Measurements from ENCODE around the gene ZDHHC22.

Gene ZDHHC22

GRCh38 chr14:77125823-77126325 is 15.7 kb downstream of the ZDHHC22 start:
- DNase-seq, result no peak

DNA sequence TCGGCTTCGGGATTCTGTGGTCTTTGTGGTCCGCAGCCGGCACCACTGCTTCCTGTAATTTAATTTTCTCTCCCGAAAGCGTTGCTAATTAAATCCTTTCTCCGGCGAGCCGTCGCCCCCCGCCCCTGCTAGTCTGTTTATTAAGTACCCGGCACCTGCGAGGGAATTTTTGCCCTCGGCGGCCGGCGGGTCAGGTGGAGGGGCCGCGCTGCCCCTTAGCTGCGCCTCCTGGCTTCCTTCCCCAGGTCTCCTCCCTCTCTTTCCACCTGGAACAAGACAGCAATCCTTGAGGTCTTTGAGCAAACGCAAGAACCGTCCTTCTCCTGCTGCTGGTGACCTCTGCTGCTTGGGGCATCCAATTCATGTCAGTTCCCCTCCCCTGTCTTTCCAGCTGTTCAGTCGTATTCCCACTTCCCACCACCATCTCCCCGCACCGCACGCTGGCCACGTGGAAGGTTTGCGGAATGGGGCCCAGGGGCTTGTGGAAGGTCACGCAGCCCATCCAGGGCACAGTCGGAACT is 16.2 kb downstream of the ZDHHC22 start:
- no peak for DNase-seq

GRCh38 chr14:77124345-77125280 is 17.0 kb downstream of the ZDHHC22 start:
- DNase-seq, result peak; percentile 48

DNA sequence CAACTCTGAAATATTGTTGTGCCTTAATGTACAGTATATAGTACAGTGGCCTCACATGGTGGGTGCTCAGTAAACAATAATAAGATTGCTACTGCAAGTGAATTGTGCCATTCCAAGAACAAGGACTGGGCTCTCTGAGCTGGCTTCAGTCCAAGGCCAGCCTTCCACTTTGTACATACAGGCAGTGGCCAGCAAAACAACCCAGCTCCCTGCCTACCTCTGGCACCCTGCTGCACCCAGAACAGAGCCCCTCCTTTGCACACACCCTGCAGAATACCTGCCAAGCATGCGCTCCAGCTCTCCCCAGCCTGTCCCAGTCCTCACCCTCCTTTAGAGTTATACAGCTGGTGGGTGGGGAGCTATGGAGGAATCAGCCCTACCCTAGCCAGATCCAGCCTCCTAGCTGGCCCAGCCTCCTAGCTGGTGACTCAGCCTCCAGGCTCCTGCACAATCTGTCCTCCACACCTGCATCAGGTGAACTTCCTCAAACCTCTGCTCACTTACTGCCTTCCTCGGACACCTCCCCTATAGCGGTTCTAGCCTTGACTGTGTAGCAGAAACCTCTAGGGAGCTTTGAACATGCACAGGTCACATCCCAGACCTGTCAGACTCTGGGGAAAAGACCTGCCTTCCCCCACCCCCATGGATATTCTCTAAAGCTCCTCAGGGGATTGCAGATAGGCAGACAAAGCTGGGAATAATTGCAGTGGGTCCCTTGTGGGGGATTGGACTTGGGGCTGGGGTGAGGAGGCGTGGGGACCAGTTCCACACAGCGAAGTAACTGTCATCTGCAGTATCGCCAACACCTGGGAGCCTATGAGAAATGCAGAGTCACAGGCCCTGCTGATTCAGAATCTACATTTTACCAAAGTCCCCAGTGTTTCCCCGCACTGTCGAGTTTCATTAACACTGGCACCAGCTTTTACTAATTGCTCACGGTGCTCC is 17.9 kb downstream of the ZDHHC22 start:
- no peak for DNase-seq

DNA sequence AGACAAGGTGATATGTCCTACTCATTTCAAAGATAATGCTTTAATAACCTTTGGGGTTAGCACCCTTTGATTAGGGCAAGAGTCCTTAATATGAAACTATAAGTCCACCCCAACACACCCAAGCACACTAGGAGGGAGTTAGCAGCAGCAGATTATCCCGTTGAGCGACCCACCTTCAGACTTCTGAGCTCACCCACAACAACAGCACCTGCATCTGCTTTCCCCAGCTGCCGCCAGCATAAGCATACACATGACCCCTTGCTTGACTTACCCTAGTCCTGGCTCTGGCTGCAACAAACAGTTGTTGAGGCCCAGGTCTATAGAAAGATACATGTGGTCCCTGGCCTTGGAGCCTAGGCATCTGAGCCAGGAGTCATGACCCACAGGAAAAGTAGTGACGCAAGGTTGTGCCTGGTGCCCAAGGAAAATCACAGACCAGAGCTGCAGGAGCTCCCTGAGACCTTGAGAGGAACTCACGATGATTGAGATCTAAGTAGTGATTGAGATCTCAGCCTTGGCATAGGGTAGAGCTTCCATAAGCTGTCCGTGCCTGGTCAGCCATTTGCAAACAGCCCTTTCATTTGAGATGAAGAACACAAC is 19.0 kb downstream of the ZDHHC22 start:
- no peak for DNase-seq

DNA sequence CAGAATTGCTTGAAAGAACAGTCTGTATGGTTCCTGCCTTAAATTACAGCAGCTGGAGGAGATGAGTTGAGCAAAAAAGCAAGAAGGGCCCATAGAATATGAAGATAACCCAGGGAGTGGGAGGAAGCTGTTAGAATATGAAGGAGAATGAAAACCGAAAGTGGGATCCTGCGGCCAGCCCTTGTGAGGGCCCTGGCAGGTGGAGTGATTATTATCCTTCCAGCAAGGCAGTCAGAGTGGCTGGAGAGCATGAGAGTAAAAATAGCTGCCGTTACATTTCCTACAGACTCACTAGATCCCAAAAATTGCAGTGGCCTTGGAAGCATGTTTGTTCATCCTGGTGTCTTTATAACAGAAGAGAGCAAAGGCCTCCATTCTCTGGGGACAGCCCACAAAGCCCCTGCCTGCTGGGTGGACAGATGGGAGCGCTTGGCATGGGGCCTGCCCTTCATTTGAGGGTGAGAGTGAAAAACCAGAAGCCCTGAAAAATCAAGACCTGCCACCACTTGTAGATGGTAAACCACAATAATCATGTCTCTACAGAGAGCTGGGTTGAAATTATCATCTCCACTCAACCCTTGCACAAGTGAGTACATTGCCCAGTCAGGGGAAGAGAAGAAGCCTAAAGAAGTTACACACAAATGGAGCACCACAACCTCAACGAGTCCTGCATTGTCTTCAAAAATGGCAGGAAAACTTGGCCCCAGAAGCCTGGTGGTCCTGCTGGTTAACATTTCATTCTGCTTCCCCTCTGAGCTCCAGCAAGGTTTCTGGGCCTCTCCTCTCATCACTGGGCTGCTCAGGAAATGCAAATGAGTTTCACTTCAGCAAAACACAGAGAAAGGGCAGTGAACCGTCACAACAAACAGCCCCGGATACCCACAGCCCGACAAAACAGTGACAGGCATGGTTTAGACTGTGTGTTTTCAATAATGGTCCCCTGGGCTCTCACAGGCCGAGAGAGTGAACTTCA is 20.5 kb downstream of the ZDHHC22 start:
- DNase-seq, result no peak

DNA sequence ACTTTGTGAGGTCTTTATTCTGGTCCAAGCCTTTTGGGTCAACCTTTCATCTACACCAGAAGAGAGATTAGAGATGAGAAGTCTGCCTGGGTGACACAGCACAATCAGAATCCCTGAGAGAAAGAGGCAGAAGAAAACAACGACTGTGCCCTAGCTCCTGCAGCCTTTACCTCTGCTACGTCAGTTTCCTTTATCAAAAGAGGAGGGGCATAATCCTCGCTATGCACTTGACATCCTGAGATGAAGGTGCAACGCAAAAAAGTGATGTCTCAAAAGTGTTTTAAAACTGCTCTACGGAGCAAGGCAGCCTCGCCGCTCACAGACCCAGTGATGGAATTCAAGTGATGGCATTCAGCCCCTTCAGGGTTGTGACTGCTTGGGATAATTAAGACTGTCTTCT is 21.7 kb downstream of the ZDHHC22 start:
- DNase-seq, result no peak

- no peak for DNase-seq
Measured at GRCh38 chr14:77116172-77116817, 25.3 kb downstream of the ZDHHC22 start.

DNA sequence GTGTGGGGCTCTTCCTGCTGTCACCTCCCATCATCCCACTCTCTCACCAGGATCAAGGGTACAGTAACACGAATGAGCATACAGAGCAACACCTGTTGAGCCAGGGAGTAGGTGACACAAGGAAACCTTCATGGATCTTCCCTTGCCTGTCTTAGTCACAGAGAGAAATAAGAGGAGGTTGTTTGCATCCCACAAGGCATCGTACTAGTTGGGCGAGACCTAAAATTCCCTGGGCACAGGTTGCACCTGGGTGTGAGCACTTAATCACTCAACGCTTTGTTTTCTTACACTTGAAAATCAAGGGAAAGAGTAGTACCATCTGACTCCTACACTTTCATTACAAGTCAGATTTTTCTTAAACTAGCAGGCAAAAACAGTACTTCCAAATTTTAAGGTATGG is 27.0 kb downstream of the ZDHHC22 start:
- no peak for DNase-seq

- DNase-seq, result no peak
Measured at GRCh38 chr14:77113644-77114043, 27.9 kb downstream of the ZDHHC22 start.

DNA sequence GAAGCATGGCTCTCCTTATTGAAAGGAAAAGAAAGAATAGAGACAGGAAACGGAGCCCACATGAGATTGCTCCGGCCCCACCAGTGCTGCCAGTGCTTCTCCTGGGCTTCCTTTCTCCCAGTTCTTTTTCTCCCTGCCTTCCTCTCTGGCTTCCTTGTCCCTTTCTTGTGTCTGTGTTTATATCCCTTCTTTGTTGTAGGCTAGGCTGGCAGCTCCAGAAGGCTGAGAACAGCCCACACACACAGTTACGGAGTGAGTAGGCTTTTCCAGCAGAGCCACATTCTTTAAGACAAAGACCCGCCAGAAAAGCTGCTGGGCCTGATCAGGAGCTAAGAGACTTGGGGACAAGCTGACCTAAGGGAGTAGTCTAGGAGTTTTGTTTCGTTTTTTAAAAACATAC is 30.6 kb downstream of the ZDHHC22 start:
- DNase-seq, result no peak

- no peak for DNase-seq
Measured at GRCh38 chr14:77110286-77110685, 31.3 kb downstream of the ZDHHC22 start.

GRCh38 chr14:77109656-77110055 is 31.9 kb downstream of the ZDHHC22 start:
- DNase-seq, result no peak

DNA sequence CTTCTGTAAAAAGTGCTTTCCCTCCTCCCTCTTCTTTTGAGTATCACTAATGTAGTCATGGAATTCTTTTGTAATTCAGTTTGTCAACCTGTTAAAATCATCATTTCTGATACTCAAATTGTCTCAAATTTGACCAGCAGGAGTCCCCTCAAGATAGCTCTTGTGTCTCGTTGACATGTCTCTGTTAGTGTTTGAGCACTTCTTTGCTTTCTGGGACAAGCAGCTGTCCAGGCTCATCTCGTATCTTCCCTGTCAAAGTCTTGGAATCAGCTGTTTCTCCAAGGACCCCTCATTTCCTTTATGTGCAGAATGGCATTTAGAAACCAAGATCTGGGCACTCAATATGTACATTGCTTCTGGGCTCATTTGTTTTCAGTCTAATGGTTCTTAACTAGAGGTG is 32.8 kb downstream of the ZDHHC22 start:
- DNase-seq, result no peak

- no peak for DNase-seq
Measured at GRCh38 chr14:77107228-77107627, 34.4 kb downstream of the ZDHHC22 start.

DNA sequence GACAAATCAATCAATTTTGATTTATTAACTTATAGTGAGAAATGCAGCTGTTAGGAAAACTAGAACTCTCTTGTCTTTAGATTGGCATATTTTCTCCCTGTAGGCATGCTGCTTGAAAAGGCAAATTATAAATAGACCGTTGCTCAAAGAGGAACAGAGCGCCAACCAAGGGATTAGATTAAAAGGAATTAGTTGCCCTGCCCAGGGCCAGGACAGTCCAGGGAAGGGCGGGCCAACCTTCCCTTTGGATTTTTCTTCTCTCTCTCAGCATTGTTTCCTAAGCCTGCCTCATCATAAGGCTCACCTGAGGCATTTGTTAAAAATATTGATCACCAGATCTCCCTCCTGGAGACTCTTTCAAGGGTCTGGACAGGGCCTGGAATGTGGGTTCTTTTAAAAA is 34.9 kb downstream of the ZDHHC22 start:
- no peak for DNase-seq

- DNase-seq, result no peak
Measured at GRCh38 chr14:77105145-77105939, 36.2 kb downstream of the ZDHHC22 start.

- DNase-seq, result no peak
Measured at GRCh38 chr14:77104393-77104792, 37.2 kb downstream of the ZDHHC22 start.

DNA sequence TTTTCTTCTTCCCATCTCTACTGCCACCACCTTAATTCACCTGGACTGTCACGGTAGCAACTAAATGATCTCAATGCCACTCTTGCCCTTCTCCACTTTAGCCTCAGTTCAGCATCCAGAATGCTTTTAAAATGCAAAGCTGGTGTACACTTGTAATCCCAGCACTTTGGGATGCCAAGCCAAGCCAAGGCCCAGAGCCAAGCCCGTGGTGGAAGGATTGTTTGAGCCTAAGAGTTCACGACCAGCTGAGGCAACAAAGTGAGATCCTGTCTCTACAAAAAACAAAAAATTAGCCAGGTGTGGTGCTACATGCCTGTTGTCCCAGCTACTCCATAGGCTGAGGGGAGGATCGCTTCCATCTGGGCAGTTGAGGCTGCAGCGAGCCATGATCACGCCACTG is 37.6 kb downstream of the ZDHHC22 start:
- DNase-seq, result no peak

- DNase-seq, result no peak
Measured at GRCh38 chr14:77103475-77103874, 38.1 kb downstream of the ZDHHC22 start.
